Adrenal gland (tissue), 5 donors: ENCODE results near the gene RFPL3.

ENCODE experiments used
- CTCF ChIP-seq, 6 experiments: fragments of 450-650 bp in 4 of 6; fragments of 200-600 bp in 2 of 6; sonication (generic) in 1 of 6; IDR thresholded peaks; 1 replicate in 5 of 6; 2 replicates in 1 of 6; pipeline versions ENCODE4 v1.5.1 to v1.8.0; 2016 to 2021; ENCODE audit warnings: antibody characterized with exemption in 6 of 6, mild to moderate bottlenecking in 2 of 6, moderate library complexity in 1 of 6
- POLR2A ChIP-seq, 2 donors: fragments of 450-650 bp; IDR thresholded peaks; one replicate each; pipeline ENCODE4 v1.6.1; 2017; ENCODE audit warnings: antibody characterized with exemption in 2 of 2, mild to moderate bottlenecking in 2 of 2, moderate library complexity in 1 of 2
- donor health status: DM: no; HTN: no; CAD: no.

GRCh38 chr22:32311551-32312071, 46.1 kb upstream of the RFPL3 start:
- TF ChIP-seq CTCF (IDR thresholded peaks at IDR 0.05) (no peak), POLR2A (IDR thresholded peaks at IDR 0.05) (no peak)
